DND-41 (cell line): ENCODE results near the gene ANO2.

Source experiments
- CTCF ChIP-seq: IDR thresholded peaks from 2 replicates; pipeline ENCODE4 v1.5.1; 2012; ENCODE audit warnings: borderline replicate concordance, low read length, moderate library complexity, mild to moderate bottlenecking; ENCODE audit not compliant: poor library complexity, severe bottlenecking; ENCODE audit errors: extremely low read depth
- EZH2 ChIP-seq: IDR thresholded peaks from 3 replicates; pipeline ENCODE4 v1.6.1; 2012; ENCODE audit warnings: borderline replicate concordance, low read depth, mild to moderate bottlenecking, moderate library complexity, low read length, inconsistent platforms; ENCODE audit not compliant: severe bottlenecking

- TF ChIP-seq CTCF (no peak), EZH2 (no peak)
Observed at GRCh38 chr12:5758347-5758746, 186.7 kb downstream of the ANO2 start.
